ENCODE results near the gene PTPN4. TPM values are rescaled to one million over a fixed set of nuclear protein-coding genes. Genes with fewer than 3 reads are reported as not detected.
A peak's percentile ranks its signal among the peaks of the same experiment; 100 is the strongest.

Gene PTPN4
- total and polyA plus RNA-seq, 2 of the 13 experiments (the other 11 are each of a cell fraction or from before 2014, with no cell fraction given): 20.3 to 34.6 TPM

- TF ChIP-seq NFAT5 (CRISPR knock-in tag; IDR thresholded peaks at IDR 0.05) (no peak), SOX6 (IDR thresholded peaks at IDR 0.05) (no peak), SOX6 (CRISPR knock-in tag; IDR thresholded peaks at IDR 0.05) (peak; percentile 40), SMARCC2 (IDR thresholded peaks at IDR 0.05) (no peak), ZSCAN31 (CRISPR knock-in tag; IDR thresholded peaks at IDR 0.05; ENCODE audit: low read depth) (no peak), TGIF2 (CRISPR knock-in tag; IDR thresholded peaks at IDR 0.05) (0 out of 2 replicates have a peak, but pooled peaks have one; percentile 29), KDM5A (IDR thresholded peaks at IDR 0.05; ENCODE audit: borderline replicate concordance, low read length) (no peak), GZF1 (CRISPR knock-in tag; IDR thresholded peaks at IDR 0.05) (0 out of 2 replicates have a peak, but pooled peaks have one; percentile 32), MIER2 (CRISPR knock-in tag; IDR thresholded peaks at IDR 0.05) (no peak), ZNF558 (CRISPR knock-in tag; IDR thresholded peaks at IDR 0.05; ENCODE audit: borderline replicate concordance) (no peak), E2F2 (CRISPR knock-in tag; IDR thresholded peaks at IDR 0.05; ENCODE audit: borderline replicate concordance) (no peak), ZBTB43 (CRISPR knock-in tag; conservative IDR thresholded peaks at IDR 0.05) (no peak), ZNF580 (CRISPR knock-in tag; IDR thresholded peaks at IDR 0.05; ENCODE audit: borderline replicate concordance, low read depth) (no peak), RBM39 (IDR thresholded peaks at IDR 0.05; ENCODE audit: low read depth, low read length, poor library complexity, severe bottlenecking) (no peak), PCBP1 (IDR thresholded peaks at IDR 0.05; ENCODE audit: borderline replicate concordance, low read depth, low read length) (no peak), NFIC (IDR thresholded peaks at IDR 0.05; ENCODE audit: low read length) (no peak), ZUFSP (CRISPR knock-in tag; IDR thresholded peaks at IDR 0.05; ENCODE audit: borderline replicate concordance) (no peak)
Measured at GRCh38 chr2:119715409-119716283, 44.1 kb upstream of the PTPN4 start (continued).

Measured in HepG2 (cell line).